ENCODE measurements around the gene C22orf39. TPM values are rescaled to one million over a fixed set of nuclear protein-coding genes. Genes with fewer than 3 reads are reported as not detected.
A peak's percentile ranks its signal among the peaks of the same experiment; 100 is the strongest.

Gene C22orf39
- total and polyA plus RNA-seq, 2 donors (not counting 1 experiment from before 2014, with no cell fraction given): 37.7 to 47.2 TPM

DNA sequence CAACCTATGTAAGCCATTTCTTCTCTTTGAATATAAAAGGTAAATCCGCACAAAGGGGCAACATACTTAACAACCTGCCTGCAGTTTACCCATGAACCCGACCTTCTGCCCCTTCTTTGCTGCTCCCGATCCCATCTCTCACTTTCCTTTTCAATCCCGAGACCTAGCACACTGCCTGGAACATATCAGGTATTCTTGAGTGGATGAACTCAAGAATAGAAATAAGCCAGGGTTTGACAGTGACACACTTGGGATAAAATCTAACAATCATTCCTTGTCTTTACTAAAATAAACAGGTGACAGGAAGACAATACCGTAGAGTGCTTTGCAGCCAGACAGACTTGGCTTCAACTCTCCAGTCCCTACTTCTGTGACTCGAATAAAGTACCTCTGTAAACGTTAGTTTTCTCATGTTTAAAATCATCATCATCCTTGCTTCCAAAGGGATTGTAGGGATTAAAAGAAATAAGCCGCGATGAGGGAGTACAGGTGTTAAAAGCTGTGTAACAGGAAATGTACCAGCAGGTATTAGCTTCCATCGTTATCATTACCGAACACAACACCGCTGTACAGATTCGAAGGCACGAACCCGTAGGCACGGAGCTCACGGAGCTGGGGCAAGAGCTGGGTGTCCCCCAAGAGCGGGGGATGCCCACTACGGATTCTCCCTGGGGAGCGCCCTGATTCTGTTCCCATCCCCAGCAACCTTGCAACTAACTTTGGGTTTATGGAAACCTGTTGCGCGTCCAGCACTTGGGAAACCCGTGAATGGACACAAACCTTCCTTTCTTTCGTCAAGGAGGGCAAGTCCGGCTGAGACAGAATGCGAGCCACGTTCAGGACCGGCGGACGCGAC lies 30.8 kb upstream of the C22orf39 start:
- Mint-ChIP-seq H3K27me3 (no peaks in the 10 kb centered on the region), H3K4me1 (peaks cover 23% of the 10 kb centered on the region), H3K4me3 (peak overlapping the region; percentile 98), H3K9me3 (ENCODE audit: insufficient read depth) (no peaks in the 10 kb centered on the region), H3K27ac (peak overlapping the region; percentile 67)
- Histone ChIP-seq H3K4me3 (ENCODE audit: control extremely low read depth in 1 of 5, extremely low read depth in 1 of 5, insufficient read depth in 1 of 5, low read depth in 2 of 5, low read length in 4 of 5) (peak overlapping the region; percentile 66 to 84 (median 83)), H3K36me3 (replicated peaks in 1 of 2; ENCODE audit: control extremely low read depth in 1 of 2, control insufficient read depth in 1 of 2, extremely low read depth in 1 of 2, insufficient read depth in 2 of 2, low read length in 1 of 2) (peaks cover 4 to 20% of the 10 kb centered on the region in 2 experiments), H3K79me2 (ENCODE audit: control insufficient read depth, insufficient read depth, low read length) (peaks cover 52% of the 10 kb centered on the region), H2AFZ (ENCODE audit: insufficient read depth, low read depth, low read length, poor library complexity, severe bottlenecking) (peak overlapping the region; percentile 92), H3K9ac (ENCODE audit: low read length) (peak overlapping the region; percentile 98), H3K4me2 (replicated peaks; ENCODE audit: low read depth, low read length, poor library complexity, severe bottlenecking) (peak overlapping the region; percentile 92), H3K27ac (ENCODE audit: low read length in 2 of 2) (peak overlapping the region; percentile 98 to 100), H4K20me1 (ENCODE audit: control insufficient read depth, insufficient read depth, low read length, poor library complexity, severe bottlenecking) (peaks cover 27% of the 10 kb centered on the region), H3K9me3 (ENCODE audit: control extremely low read depth in 1 of 3, control insufficient read depth in 2 of 3, insufficient read depth in 1 of 3, low read length in 2 of 3) (no peaks in the 10 kb centered on the region), H3K27me3 (replicated peaks in 1 of 4; ENCODE audit: control extremely low read depth in 1 of 4, control insufficient read depth in 3 of 4, insufficient read depth in 4 of 4, low read length in 3 of 4) (no peaks in the 10 kb centered on the region), H3K4me1 (ENCODE audit: control insufficient read depth in 2 of 2, insufficient read depth in 2 of 2, low read length in 2 of 2) (peaks cover 16 to 20% of the 10 kb centered on the region in 2 donors)
- ChIA-PET POLR2A (interaction anchor here (1.2 to 2.2 kb wide), 3 partner anchors 44 to 46 kb away, joined by 4 to 18 read pairs (median 6); partner anchors contain the start of genes HIRA and MRPL40), CTCF (interaction anchor here (0.7 to 5.5 kb wide), 15 partner anchors 15 to 370 kb away, joined by 3 to 29 read pairs (median 3); partner anchors contain the start of genes C22orf39, CLTCL1, ESS2 and SLC25A1)
- ATAC-seq (ENCODE audit: low read depth) (no peak), DNase-seq (no peak)
- intact Hi-C loops (cut with micrococcal nuclease): loop anchor here (2.0 kb wide), 1 partner anchor 145 kb away; no protein-coding TSS in a partner anchor
- WGBS (ENCODE audit: insufficient coverage): 0% methylated on average over 21 of the region's 31 CpGs
- TF ChIP-seq EZH2 (IDR thresholded peaks at IDR 0.05; ENCODE audit: borderline replicate concordance, insufficient read depth, low read depth, low read length, poor library complexity, severe bottlenecking): no peak
- TF ChIP-seq, protein P1, sequence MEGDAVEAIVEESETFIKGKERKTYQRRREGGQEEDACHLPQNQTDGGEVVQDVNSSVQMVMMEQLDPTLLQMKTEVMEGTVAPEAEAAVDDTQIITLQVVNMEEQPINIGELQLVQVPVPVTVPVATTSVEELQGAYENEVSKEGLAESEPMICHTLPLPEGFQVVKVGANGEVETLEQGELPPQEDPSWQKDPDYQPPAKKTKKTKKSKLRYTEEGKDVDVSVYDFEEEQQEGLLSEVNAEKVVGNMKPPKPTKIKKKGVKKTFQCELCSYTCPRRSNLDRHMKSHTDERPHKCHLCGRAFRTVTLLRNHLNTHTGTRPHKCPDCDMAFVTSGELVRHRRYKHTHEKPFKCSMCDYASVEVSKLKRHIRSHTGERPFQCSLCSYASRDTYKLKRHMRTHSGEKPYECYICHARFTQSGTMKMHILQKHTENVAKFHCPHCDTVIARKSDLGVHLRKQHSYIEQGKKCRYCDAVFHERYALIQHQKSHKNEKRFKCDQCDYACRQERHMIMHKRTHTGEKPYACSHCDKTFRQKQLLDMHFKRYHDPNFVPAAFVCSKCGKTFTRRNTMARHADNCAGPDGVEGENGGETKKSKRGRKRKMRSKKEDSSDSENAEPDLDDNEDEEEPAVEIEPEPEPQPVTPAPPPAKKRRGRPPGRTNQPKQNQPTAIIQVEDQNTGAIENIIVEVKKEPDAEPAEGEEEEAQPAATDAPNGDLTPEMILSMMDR (IDR thresholded peaks at IDR 0.05): no peak

Measured in B cell (primary cell).